ENCODE data around the gene AARSD1. TPM values are rescaled to one million over a fixed set of nuclear protein-coding genes. Genes with fewer than 3 reads are reported as not detected.

AARSD1 gene
- polyA plus RNA-seq, 1 experiment: 51.6 TPM

GRCh38 chr17:42989726-42990652, 25.7 kb upstream of the AARSD1 start:
- Histone ChIP-seq H3K36me3 (ENCODE audit: control insufficient read depth, insufficient read depth, low read length) (peaks cover 13% of the 10 kb centered on the region), H3K27me3 (ENCODE audit: control insufficient read depth, insufficient read depth, low read length) (no peaks in the 10 kb centered on the region), H3K4me3 (ENCODE audit: low read depth, low read length) (no peak overlapping the region)
- peak; percentile 41 for DNase-seq (ENCODE audit: low read depth)
- ChIA-PET CTCF (no interaction called here), POLR2A (no interaction called here)
- TF ChIP-seq CTCF (IDR thresholded peaks at IDR 0.05; ENCODE audit: insufficient read depth, low read depth, low read length): no peak

- H3K27me3 ChIP-seq (ENCODE audit: control insufficient read depth, insufficient read depth, low read length): no peaks in the 10 kb centered on the region
- H3K4me3 ChIP-seq (ENCODE audit: low read depth, low read length): no peak overlapping the region
- DNase-seq (ENCODE audit: low read depth): no peak
- H3K36me3 ChIP-seq (ENCODE audit: control insufficient read depth, insufficient read depth, low read length): peaks cover 13% of the 10 kb centered on the region
- POLR2A ChIA-PET: no interaction called here
- CTCF ChIA-PET: no interaction called here
- TF ChIP-seq CTCF (IDR thresholded peaks at IDR 0.05; ENCODE audit: insufficient read depth, low read depth, low read length): no peak
These were observed 24.9 kb upstream of the AARSD1 start for GRCh38 chr17:42989141-42989540.

- no peak for TF ChIP-seq CTCF (IDR thresholded peaks at IDR 0.05; ENCODE audit: insufficient read depth, low read depth, low read length)
- ChIA-PET CTCF (interaction anchor here (0.6 kb wide), 1 partner anchor 80 kb away, joined by 3 read pairs; no protein-coding TSS in a partner anchor), POLR2A (no interaction called here)
- DNase-seq (ENCODE audit: low read depth): no peak
- Histone ChIP-seq H3K27me3 (ENCODE audit: control insufficient read depth, insufficient read depth, low read length) (no peaks in the 10 kb centered on the region), H3K36me3 (ENCODE audit: control insufficient read depth, insufficient read depth, low read length) (peaks cover 4% of the 10 kb centered on the region), H3K4me3 (ENCODE audit: low read depth, low read length) (no peak overlapping the region)
These were observed 21.0 kb upstream of the AARSD1 start for GRCh38 chr17:42985225-42985624.

- H3K36me3 ChIP-seq (ENCODE audit: control insufficient read depth, insufficient read depth, low read length): peaks cover 2% of the 10 kb centered on the region
- CTCF ChIA-PET: no interaction called here
- no peak for TF ChIP-seq CTCF (IDR thresholded peaks at IDR 0.05; ENCODE audit: insufficient read depth, low read depth, low read length)
- H3K27me3 ChIP-seq (ENCODE audit: control insufficient read depth, insufficient read depth, low read length): no peaks in the 10 kb centered on the region
- no peak for DNase-seq (ENCODE audit: low read depth)
- POLR2A ChIA-PET: no interaction called here
- no peak overlapping the region for H3K4me3 ChIP-seq (ENCODE audit: low read depth, low read length)
These were observed 18.0 kb upstream of the AARSD1 start for GRCh38 chr17:42982266-42982665.

GRCh38 chr17:42980766-42981397, 16.6 kb upstream of the AARSD1 start:
- Histone ChIP-seq H3K36me3 (ENCODE audit: control insufficient read depth, insufficient read depth, low read length) (no peaks in the 10 kb centered on the region; the same call in 1 of the 2 replicates), H3K4me3 (ENCODE audit: low read depth, low read length) (peak overlapping the region; percentile 99), H3K27me3 (ENCODE audit: control insufficient read depth, insufficient read depth, low read length) (no peaks in the 10 kb centered on the region)
- no peak for DNase-seq (ENCODE audit: low read depth)
- ChIA-PET POLR2A (interaction anchor here (1.3 kb wide), 1 partner anchor 17 kb away, joined by 3 read pairs; no protein-coding TSS in a partner anchor), CTCF (no interaction called here)
- peak; percentile 6; the same call in 1 of the 2 replicates for TF ChIP-seq CTCF (IDR thresholded peaks at IDR 0.05; ENCODE audit: insufficient read depth, low read depth, low read length)
